ENCODE data around the gene XYLT1. TPM values are rescaled to one million over a fixed set of nuclear protein-coding genes. Genes with fewer than 3 reads are reported as not detected.

Gene XYLT1
- total RNA-seq, 1 experiment from 2014 or later: 1.7 TPM

DNA sequence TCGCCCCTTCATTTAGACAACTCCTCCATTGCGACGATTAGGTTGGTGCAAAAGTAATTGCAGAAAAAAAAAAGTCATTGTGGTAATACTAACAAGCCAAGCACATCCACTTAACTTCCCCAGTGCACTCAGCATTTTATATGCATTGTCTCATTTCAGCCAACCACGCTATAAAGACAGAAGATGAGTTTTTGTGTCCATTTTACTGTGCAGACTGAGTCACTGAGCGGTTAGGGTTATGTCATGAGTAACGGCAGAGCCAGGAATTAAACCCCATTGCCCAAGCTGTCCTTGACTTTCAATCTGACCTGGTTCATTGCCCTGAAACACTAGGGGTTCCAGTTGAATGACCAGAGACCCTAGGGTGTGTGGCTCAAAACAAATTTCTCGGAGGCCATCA, 218.7 kb downstream of the XYLT1 start:
- Histone ChIP-seq H4K20me1 (ENCODE audit: insufficient read depth) (no peaks in the 10 kb centered on the region), H3K9me3 (ENCODE audit: insufficient read depth, low read depth) (no peaks in the 10 kb centered on the region), H3K4me3 (no peak overlapping the region), H3K4me2 (no peak overlapping the region), H3K9me2 (ENCODE audit: insufficient read depth) (no peaks in the 10 kb centered on the region), H3F3A (ENCODE audit: insufficient read depth, low read depth) (no peaks in the 10 kb centered on the region), H3K36me3 (ENCODE audit: low read depth) (no peaks in the 10 kb centered on the region), H2AFZ (no peak overlapping the region), H3K27ac (no peak overlapping the region), H3K79me2 (ENCODE audit: low read depth) (no peaks in the 10 kb centered on the region), H3K27me3 (ENCODE audit: insufficient read depth, low read depth) (peaks cover 14% of the 10 kb centered on the region), H3K4me1 (replicated peaks; ENCODE audit: insufficient read depth) (no peaks in the 10 kb centered on the region)
- POLR2A ChIA-PET (ENCODE audit: unreplicated experiment): no interaction called here
- CTCF ChIA-PET: no interaction called here
- TF ChIP-seq, protein P1, sequence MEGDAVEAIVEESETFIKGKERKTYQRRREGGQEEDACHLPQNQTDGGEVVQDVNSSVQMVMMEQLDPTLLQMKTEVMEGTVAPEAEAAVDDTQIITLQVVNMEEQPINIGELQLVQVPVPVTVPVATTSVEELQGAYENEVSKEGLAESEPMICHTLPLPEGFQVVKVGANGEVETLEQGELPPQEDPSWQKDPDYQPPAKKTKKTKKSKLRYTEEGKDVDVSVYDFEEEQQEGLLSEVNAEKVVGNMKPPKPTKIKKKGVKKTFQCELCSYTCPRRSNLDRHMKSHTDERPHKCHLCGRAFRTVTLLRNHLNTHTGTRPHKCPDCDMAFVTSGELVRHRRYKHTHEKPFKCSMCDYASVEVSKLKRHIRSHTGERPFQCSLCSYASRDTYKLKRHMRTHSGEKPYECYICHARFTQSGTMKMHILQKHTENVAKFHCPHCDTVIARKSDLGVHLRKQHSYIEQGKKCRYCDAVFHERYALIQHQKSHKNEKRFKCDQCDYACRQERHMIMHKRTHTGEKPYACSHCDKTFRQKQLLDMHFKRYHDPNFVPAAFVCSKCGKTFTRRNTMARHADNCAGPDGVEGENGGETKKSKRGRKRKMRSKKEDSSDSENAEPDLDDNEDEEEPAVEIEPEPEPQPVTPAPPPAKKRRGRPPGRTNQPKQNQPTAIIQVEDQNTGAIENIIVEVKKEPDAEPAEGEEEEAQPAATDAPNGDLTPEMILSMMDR (conservative IDR thresholded peaks at IDR 0.05): no peak
- TF ChIP-seq EZH2 (IDR thresholded peaks at IDR 0.05; ENCODE audit: low read depth): no peak
- no peak for DNase-seq
- no TSS peak for BruUV-seq (replicated peaks)
- intact Hi-C loops (cut with micrococcal nuclease; ENCODE audit: unreplicated experiment): no loop called here

- Histone ChIP-seq H3K79me2 (ENCODE audit: low read depth) (no peaks in the 10 kb centered on the region), H3K4me3 (no peak overlapping the region), H3K4me1 (replicated peaks; ENCODE audit: insufficient read depth) (no peaks in the 10 kb centered on the region), H3K9me2 (ENCODE audit: insufficient read depth) (no peaks in the 10 kb centered on the region), H3K27me3 (ENCODE audit: insufficient read depth, low read depth) (0 out of 2 replicates have a peak, but pooled peaks cover 10% of the 10 kb centered on the region), H3K4me2 (no peak overlapping the region), H3K27ac (no peak overlapping the region), H3K36me3 (ENCODE audit: low read depth) (no peaks in the 10 kb centered on the region), H4K20me1 (ENCODE audit: insufficient read depth) (no peaks in the 10 kb centered on the region), H2AFZ (no peak overlapping the region), H3K9me3 (ENCODE audit: insufficient read depth, low read depth) (no peaks in the 10 kb centered on the region), H3F3A (ENCODE audit: insufficient read depth, low read depth) (no peaks in the 10 kb centered on the region)
- no peak for TF ChIP-seq EZH2 (IDR thresholded peaks at IDR 0.05; ENCODE audit: low read depth)
- TF ChIP-seq, protein P1 (conservative IDR thresholded peaks at IDR 0.05): no peak
- no TSS peak for BruUV-seq (replicated peaks)
- ChIA-PET CTCF (no interaction called here), POLR2A (ENCODE audit: unreplicated experiment) (no interaction called here)
- DNase-seq: no peak
- intact Hi-C loops (cut with micrococcal nuclease; ENCODE audit: unreplicated experiment): no loop called here
These were observed 219.3 kb downstream of the XYLT1 start for GRCh38 chr16:17251496-17251895.

- no peak for DNase-seq
- ChIA-PET CTCF (no interaction called here), POLR2A (ENCODE audit: unreplicated experiment) (no interaction called here)
- intact Hi-C loops (cut with micrococcal nuclease; ENCODE audit: unreplicated experiment): no loop called here
- Histone ChIP-seq H4K20me1 (ENCODE audit: insufficient read depth) (no peaks in the 10 kb centered on the region), H3K79me2 (ENCODE audit: low read depth) (no peaks in the 10 kb centered on the region), H3K9me2 (ENCODE audit: insufficient read depth) (no peaks in the 10 kb centered on the region), H3K4me3 (no peak overlapping the region), H3K4me1 (replicated peaks; ENCODE audit: insufficient read depth) (no peaks in the 10 kb centered on the region), H3K4me2 (no peak overlapping the region), H3K9me3 (ENCODE audit: insufficient read depth, low read depth) (no peaks in the 10 kb centered on the region), H2AFZ (no peak overlapping the region), H3K27ac (no peak overlapping the region), H3K36me3 (ENCODE audit: low read depth) (no peaks in the 10 kb centered on the region), H3F3A (ENCODE audit: insufficient read depth, low read depth) (no peaks in the 10 kb centered on the region), H3K27me3 (ENCODE audit: insufficient read depth, low read depth) (peaks cover 17% of the 10 kb centered on the region; the same call in 1 of the 2 replicates)
- no TSS peak for BruUV-seq (replicated peaks)
- no peak for TF ChIP-seq EZH2 (IDR thresholded peaks at IDR 0.05; ENCODE audit: low read depth)
These were observed 223.6 kb downstream of the XYLT1 start for GRCh38 chr16:17246974-17247732.

Data from PC-9 (cell line).